Measurements from ENCODE around the gene SLC9A9. TPM values are rescaled to one million over a fixed set of nuclear protein-coding genes. Genes with fewer than 3 reads are reported as not detected.
A peak's percentile ranks its signal among the peaks of the same experiment; 100 is the strongest.

SLC9A9 gene
- total RNA-seq, 3 donors from 2014 or later (not counting 1 experiment from before 2014, with no cell fraction given), result 24.0 to 29.1 (median 27.2) TPM

DNA sequence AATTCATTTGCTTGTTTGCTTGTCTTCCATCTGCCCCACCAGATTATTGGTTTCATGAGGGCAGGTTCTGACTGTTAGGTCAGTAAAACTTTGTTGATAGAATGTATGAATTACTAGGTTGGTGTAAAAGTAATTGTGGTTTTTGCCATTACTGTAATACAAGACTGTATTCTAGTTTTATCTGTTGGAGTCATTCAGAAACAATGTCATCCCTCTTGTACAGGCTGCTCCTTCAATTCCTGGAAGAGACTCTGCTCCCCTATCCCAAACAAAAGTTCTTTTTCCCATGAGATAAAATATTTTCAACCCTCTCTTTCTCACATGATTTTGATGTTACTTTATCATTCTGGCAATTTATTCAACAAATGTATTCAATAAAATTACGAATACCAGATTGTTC lies 613.7 kb downstream of the SLC9A9 start:
- peak overlapping the region; percentile 92 to 98 for H3K27ac Mint-ChIP-seq
- H3K36me3 ChIP-seq (ENCODE audit: control insufficient read depth, insufficient read depth, low read length), result no peaks in the 10 kb centered on the region

DNA sequence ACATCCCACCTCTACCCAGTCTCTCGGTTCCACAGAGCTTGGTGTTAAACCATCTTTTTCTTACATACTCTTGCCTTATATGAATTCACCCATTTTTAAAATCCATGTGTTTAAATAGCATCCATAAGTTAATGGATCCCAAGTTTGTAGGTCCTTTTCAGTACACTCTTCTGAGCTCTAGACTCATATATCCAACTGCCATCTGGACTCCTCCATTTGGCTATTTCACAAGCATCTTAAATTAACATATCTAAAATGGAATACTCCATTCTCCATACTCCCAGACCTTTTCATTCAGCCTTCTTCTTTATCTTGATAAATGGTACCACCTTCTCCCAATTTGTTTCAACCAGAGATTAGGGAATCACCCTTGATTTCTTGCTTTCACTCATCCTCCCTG lies 615.3 kb downstream of the SLC9A9 start:
- WGBS (ENCODE audit: insufficient coverage), result 73% methylated on average over 1 of the region's 1 CpG
- Histone ChIP-seq H3K27ac (ENCODE audit: low read length) (no peak overlapping the region), H3K9me3 (ENCODE audit: control insufficient read depth, insufficient read depth, low read length) (no peaks in the 10 kb centered on the region), H3K4me1 (ENCODE audit: control insufficient read depth, insufficient read depth, low read length) (peaks cover 35% of the 10 kb centered on the region), H3K4me3 (ENCODE audit: low read length) (no peak overlapping the region), H3K36me3 (ENCODE audit: control insufficient read depth, insufficient read depth, low read length) (no peaks in the 10 kb centered on the region), H3K27me3 (ENCODE audit: control insufficient read depth, insufficient read depth, low read length) (no peaks in the 10 kb centered on the region)
- Mint-ChIP-seq H3K27me3 (ENCODE audit: low read depth in 2 of 2) (no peaks in the 10 kb centered on the region), H3K4me3 (no peak overlapping the region), H3K36me3 (peaks cover 13% of the 10 kb centered on the region), H3K4me1 (peaks cover 55 to 57% of the 10 kb centered on the region in 2 donors), H3K27ac (peak overlapping the region in 1 of 2 donors; percentile 19), H3K9me3 (peaks cover 3 to 6% of the 10 kb centered on the region in 2 donors)
- TF ChIP-seq, protein P1, sequence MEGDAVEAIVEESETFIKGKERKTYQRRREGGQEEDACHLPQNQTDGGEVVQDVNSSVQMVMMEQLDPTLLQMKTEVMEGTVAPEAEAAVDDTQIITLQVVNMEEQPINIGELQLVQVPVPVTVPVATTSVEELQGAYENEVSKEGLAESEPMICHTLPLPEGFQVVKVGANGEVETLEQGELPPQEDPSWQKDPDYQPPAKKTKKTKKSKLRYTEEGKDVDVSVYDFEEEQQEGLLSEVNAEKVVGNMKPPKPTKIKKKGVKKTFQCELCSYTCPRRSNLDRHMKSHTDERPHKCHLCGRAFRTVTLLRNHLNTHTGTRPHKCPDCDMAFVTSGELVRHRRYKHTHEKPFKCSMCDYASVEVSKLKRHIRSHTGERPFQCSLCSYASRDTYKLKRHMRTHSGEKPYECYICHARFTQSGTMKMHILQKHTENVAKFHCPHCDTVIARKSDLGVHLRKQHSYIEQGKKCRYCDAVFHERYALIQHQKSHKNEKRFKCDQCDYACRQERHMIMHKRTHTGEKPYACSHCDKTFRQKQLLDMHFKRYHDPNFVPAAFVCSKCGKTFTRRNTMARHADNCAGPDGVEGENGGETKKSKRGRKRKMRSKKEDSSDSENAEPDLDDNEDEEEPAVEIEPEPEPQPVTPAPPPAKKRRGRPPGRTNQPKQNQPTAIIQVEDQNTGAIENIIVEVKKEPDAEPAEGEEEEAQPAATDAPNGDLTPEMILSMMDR (IDR thresholded peaks at IDR 0.05), result no peak
- intact Hi-C loops (cut with micrococcal nuclease), result no loop called here
- DNase-seq, result no peak
- no peak for ATAC-seq

More for the DNA sequence above, 613.7 kb downstream of the SLC9A9 start:
- ATAC-seq (no peak), DNase-seq (no peak)
- Mint-ChIP-seq H3K9me3 (peaks cover 3 to 6% of the 10 kb centered on the region in 2 donors), H3K4me3 (peak overlapping the region; percentile 53), H3K36me3 (peaks cover 13% of the 10 kb centered on the region), H3K4me1 (peaks cover 58 to 65% of the 10 kb centered on the region in 2 donors), H3K27me3 (ENCODE audit: low read depth in 2 of 2) (no peaks in the 10 kb centered on the region)
- intact Hi-C loops (cut with micrococcal nuclease), result loop anchor here (2.0 kb wide), 1 partner anchor 112 kb away; no protein-coding TSS in a partner anchor
- Histone ChIP-seq H3K4me1 (ENCODE audit: control insufficient read depth, insufficient read depth, low read length) (peaks cover 32% of the 10 kb centered on the region), H3K4me3 (ENCODE audit: low read length) (no peak overlapping the region), H3K27me3 (ENCODE audit: control insufficient read depth, insufficient read depth, low read length) (no peaks in the 10 kb centered on the region), H3K9me3 (ENCODE audit: control insufficient read depth, insufficient read depth, low read length) (no peaks in the 10 kb centered on the region), H3K27ac (ENCODE audit: low read length) (peak overlapping the region; percentile 88)
- TF ChIP-seq, protein P1 (IDR thresholded peaks at IDR 0.05), result no peak
- WGBS (ENCODE audit: insufficient coverage), result 83% methylated on average over 1 of the region's 1 CpG

DNA sequence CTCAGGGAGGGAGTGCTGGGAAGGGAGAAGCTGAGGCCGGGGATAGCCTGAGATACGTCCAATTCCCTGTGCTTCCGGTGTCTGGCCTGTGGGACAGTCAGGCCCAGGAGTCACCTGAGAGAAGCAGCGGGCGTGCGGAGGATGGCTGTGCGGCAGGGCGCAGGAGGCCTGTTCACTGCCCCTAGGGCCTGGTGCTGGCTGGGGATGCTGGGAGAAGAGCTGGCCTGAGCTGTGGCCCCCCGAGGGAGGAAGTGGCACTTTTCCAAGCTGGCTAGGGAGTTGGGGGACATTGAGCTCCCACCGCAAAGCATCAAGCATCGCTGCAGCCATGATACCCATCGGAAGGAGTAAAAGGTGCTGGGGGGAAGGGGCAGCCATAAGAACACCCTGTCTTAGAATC lies 619.9 kb downstream of the SLC9A9 start:
- H3K4me3 ChIP-seq (ENCODE audit: low read length), result no peak overlapping the region
- peak overlapping the region in 1 of 2 donors; percentile 52 for H3K27ac Mint-ChIP-seq
- H3K27ac ChIP-seq (ENCODE audit: low read length), result no peak overlapping the region
- H3K4me1 Mint-ChIP-seq, result peaks cover 14 to 19% of the 10 kb centered on the region in 2 donors
- no peaks in the 10 kb centered on the region for H3K36me3 ChIP-seq (ENCODE audit: control insufficient read depth, insufficient read depth, low read length)
- ATAC-seq, result no peak
- H3K27me3 ChIP-seq (ENCODE audit: control insufficient read depth, insufficient read depth, low read length), result no peaks in the 10 kb centered on the region
- no peaks in the 10 kb centered on the region for H3K9me3 ChIP-seq (ENCODE audit: control insufficient read depth, insufficient read depth, low read length)
- H3K27me3 Mint-ChIP-seq (ENCODE audit: low read depth in 2 of 2), result no peaks in the 10 kb centered on the region
- TF ChIP-seq, protein P1 (IDR thresholded peaks at IDR 0.05), result no peak
- H3K4me3 Mint-ChIP-seq, result no peak overlapping the region
- peaks cover 2 to 3% of the 10 kb centered on the region in 2 donors for H3K9me3 Mint-ChIP-seq
- DNase-seq, result no peak
- WGBS (ENCODE audit: insufficient coverage), result 95% methylated on average over 12 of the region's 12 CpGs
- peaks cover 5% of the 10 kb centered on the region for H3K36me3 Mint-ChIP-seq
- H3K4me1 ChIP-seq (ENCODE audit: control insufficient read depth, insufficient read depth, low read length), result peaks cover 7% of the 10 kb centered on the region
- intact Hi-C loops (cut with micrococcal nuclease), result no loop called here

DNA sequence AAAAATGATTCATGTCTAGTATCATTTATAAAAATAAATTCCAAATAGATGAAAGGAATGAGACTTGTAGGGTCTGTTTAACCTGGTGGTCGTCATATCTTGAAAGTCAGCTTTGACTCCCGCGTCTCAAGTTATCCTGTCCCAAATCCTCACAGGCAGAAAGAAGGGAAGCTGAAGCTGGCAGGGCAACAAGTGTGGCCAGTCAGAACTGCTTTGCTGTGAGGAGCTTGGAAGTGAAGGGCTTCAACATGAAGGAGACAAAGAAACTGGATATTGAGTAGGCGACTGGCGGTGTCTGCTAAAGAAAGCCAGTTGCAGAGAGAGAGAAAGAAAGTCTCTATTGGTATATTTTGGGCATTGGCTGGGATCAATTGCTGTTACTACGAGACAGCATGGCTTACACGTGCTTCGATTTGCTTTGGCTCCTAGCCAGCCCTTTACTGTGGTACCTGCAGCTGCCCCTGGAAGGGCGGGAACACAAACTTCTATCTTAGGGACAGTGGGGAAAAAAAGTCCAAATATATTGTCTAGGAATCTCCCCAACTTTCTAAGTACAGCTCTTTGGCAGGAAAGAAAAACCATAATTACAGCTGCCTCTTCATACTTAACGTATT lies 621.5 kb downstream of the SLC9A9 start:
- Mint-ChIP-seq H3K4me1 (peaks cover 9 to 17% of the 10 kb centered on the region in 2 donors), H3K4me3 (no peak overlapping the region), H3K27ac (no peak overlapping the region), H3K27me3 (ENCODE audit: low read depth in 2 of 2) (no peaks in the 10 kb centered on the region), H3K9me3 (no peaks in the 10 kb centered on the region), H3K36me3 (no peaks in the 10 kb centered on the region)
- H3K4me1 ChIP-seq (ENCODE audit: control insufficient read depth, insufficient read depth, low read length), result peaks cover 7% of the 10 kb centered on the region
- 92% methylated on average over 9 of the region's 10 CpGs for WGBS (ENCODE audit: insufficient coverage)
- no peaks in the 10 kb centered on the region for H3K9me3 ChIP-seq (ENCODE audit: control insufficient read depth, insufficient read depth, low read length)
- ATAC-seq, result no peak
- no peaks in the 10 kb centered on the region for H3K27me3 ChIP-seq (ENCODE audit: control insufficient read depth, insufficient read depth, low read length)
- intact Hi-C loops (cut with micrococcal nuclease), result no loop called here
- TF ChIP-seq, protein P1 (IDR thresholded peaks at IDR 0.05), result no peak
- no peak for DNase-seq
- H3K4me3 ChIP-seq (ENCODE audit: low read length), result no peak overlapping the region
- no peak overlapping the region for H3K27ac ChIP-seq (ENCODE audit: low read length)
- H3K36me3 ChIP-seq (ENCODE audit: control insufficient read depth, insufficient read depth, low read length), result no peaks in the 10 kb centered on the region

Data from natural killer cell (primary cell).